Trophoblast cell (in vitro differentiated cells and primary cell): ENCODE results near the gene TIGAR.

Experiments used
- DNase-seq, 2 donors: peaks; one replicate each; pipeline ENCODE4 v3.0.0-alpha.2; 2016
- H2AFZ ChIP-seq: 2 replicates; pipeline ENCODE4 v1.6.1; 2013; ENCODE audit warnings: low read length, moderate library complexity, mild to moderate bottlenecking; ENCODE audit not compliant: insufficient read depth, poor library complexity
- H2AK5ac ChIP-seq: 2 replicates; pipeline ENCODE4 v1.6.1; 2013; ENCODE audit warnings: mild to moderate bottlenecking, low read length
- H2BK120ac ChIP-seq: 2 replicates; pipeline ENCODE4 v1.6.1; 2013; ENCODE audit warnings: low read length, mild to moderate bottlenecking, moderate library complexity; ENCODE audit not compliant: insufficient read depth, poor library complexity
- H2BK12ac ChIP-seq: 2 replicates; pipeline ENCODE4 v1.6.1; 2013; ENCODE audit warnings: mild to moderate bottlenecking, low read length, moderate library complexity
- H2BK5ac ChIP-seq: 2 replicates; pipeline ENCODE4 v1.6.1; 2013; ENCODE audit warnings: low read length, low read depth, moderate library complexity, mild to moderate bottlenecking; ENCODE audit not compliant: poor library complexity
- H3K14ac ChIP-seq: 2 replicates; pipeline ENCODE4 v1.6.1; 2013; ENCODE audit warnings: mild to moderate bottlenecking, low read length
- H3K18ac ChIP-seq: 2 replicates; pipeline ENCODE4 v1.6.1; 2013; ENCODE audit warnings: mild to moderate bottlenecking, low read length
- H3K23ac ChIP-seq: 2 replicates; pipeline ENCODE4 v1.6.1; 2013; ENCODE audit warnings: low read length
- H3K27ac ChIP-seq: 2 replicates; pipeline ENCODE4 v1.5.1; 2013; ENCODE audit warnings: low read depth, mild to moderate bottlenecking, inconsistent platforms, low read length, moderate library complexity
- H3K27me3 ChIP-seq: 2 replicates; pipeline ENCODE4 v1.6.1; 2013; ENCODE audit warnings: inconsistent platforms, mild to moderate bottlenecking, low read length, moderate library complexity; ENCODE audit not compliant: insufficient read depth
- H3K36me3 ChIP-seq, 2 experiments: 1 replicate in 1 of 2; 2 replicates in 1 of 2; pipeline ENCODE4 v1.6.1; 2013; ENCODE audit warnings: low read length in 2 of 2, mild to moderate bottlenecking in 2 of 2, moderate library complexity in 1 of 2; ENCODE audit not compliant: insufficient read depth in 2 of 2, control insufficient read depth in 1 of 2
- H3K4ac ChIP-seq: 2 replicates; pipeline ENCODE4 v1.6.1; 2013; ENCODE audit warnings: low read depth, mild to moderate bottlenecking, low read length, moderate library complexity
- H3K4me1 ChIP-seq, 2 experiments: 1 replicate in 1 of 2; 2 replicates in 1 of 2; pipeline ENCODE4 v1.6.1; 2013; ENCODE audit warnings: low read length in 2 of 2, mild to moderate bottlenecking in 2 of 2, moderate library complexity in 1 of 2; ENCODE audit not compliant: insufficient read depth in 2 of 2, control insufficient read depth in 1 of 2
- H3K4me2 ChIP-seq: 2 replicates; pipeline ENCODE4 v1.6.1; 2013; ENCODE audit warnings: inconsistent platforms, mild to moderate bottlenecking, low read length, moderate library complexity
- H3K4me3 ChIP-seq: 2 replicates; pipeline ENCODE4 v1.5.1; 2013; ENCODE audit warnings: mild to moderate bottlenecking, low read depth, low read length, inconsistent platforms
- H3K79me1 ChIP-seq: one replicate; pipeline ENCODE4 v1.6.1; 2013; ENCODE audit warnings: low read length
- H3K79me2 ChIP-seq: 2 replicates; pipeline ENCODE4 v1.6.1; 2013; ENCODE audit warnings: low read length, mild to moderate bottlenecking; ENCODE audit not compliant: control insufficient read depth, insufficient read depth, poor library complexity
- H3K9ac ChIP-seq: 2 replicates; pipeline ENCODE4 v1.6.1; 2013; ENCODE audit warnings: mild to moderate bottlenecking, low read length
- H3K9me3 ChIP-seq: 2 replicates; pipeline ENCODE4 v1.6.1; 2013; ENCODE audit warnings: low read depth, mild to moderate bottlenecking, control low read depth, inconsistent platforms, low read length; ENCODE audit not compliant: insufficient read depth
- H4K12ac ChIP-seq: 2 replicates; pipeline ENCODE4 v1.6.1; 2013; ENCODE audit warnings: low read depth, mild to moderate bottlenecking, low read length, moderate library complexity
- H4K8ac ChIP-seq: 2 replicates; pipeline ENCODE4 v1.6.1; 2013; ENCODE audit warnings: low read depth, mild to moderate bottlenecking, low read length, moderate library complexity
- H4K91ac ChIP-seq: one replicate; pipeline ENCODE4 v1.6.1; 2013; ENCODE audit warnings: low read depth, mild to moderate bottlenecking, low read length, moderate library complexity
- WGBS: extraction: QIAGEN DNeasy Blood & Tissue Kit; methylation state at CpG from one replicate; pipeline ENCODE4 v1.1.7; 2013; ENCODE audit warnings: missing lambda C conversion rate; ENCODE audit not compliant: insufficient read length, insufficient coverage; ENCODE audit errors: extremely low coverage; 5-methylcytosine and 5-hydroxymethylcytosine counted together

Gene TIGAR

DNA sequence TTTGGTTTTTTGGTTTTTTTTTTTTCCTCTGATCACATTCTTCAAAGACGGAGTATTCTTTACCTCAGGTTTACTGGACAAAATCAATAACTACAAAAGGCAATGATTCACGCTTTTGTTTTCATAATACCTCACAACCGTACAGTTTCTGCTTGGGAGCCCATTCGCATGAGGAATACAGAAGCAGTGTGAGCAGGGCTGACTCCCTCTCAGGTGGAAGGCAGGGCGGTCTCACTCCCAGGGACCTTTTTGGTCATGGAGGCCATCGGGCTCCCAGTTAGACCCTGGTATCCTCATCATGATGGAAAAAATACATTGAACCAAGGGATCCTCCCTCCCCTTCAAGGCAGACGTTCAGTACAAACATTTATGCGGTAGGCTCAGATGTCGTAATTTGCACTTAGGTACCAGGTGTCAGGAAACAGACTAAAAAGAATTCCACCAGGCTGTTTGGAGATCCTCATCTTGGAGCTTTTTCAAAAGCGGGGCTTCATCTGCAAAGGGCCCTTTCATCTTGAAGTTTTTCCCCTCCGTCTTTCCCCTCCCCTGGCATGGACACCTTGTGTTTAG, 19.0 kb upstream of the TIGAR start:
- H2BK120ac ChIP-seq, result no peak overlapping the region
- no peaks in the 10 kb centered on the region for H3K79me2 ChIP-seq
- no peak for DNase-seq
- peaks cover 2% of the 10 kb centered on the region for H3K9me3 ChIP-seq
- no peak overlapping the region for H2AK5ac ChIP-seq
- no peaks in the 10 kb centered on the region for H3K79me1 ChIP-seq
- no peak overlapping the region for H4K12ac ChIP-seq
- no peak overlapping the region for H3K23ac ChIP-seq
- H3K9ac ChIP-seq, result no peak overlapping the region
- WGBS, result no CpG with 5 or more reads among the region's 11 CpGs
- H3K4me2 ChIP-seq, result no peak overlapping the region
- H2BK5ac ChIP-seq, result no peak overlapping the region
- H3K14ac ChIP-seq, result no peak overlapping the region
- peaks cover 36 to 52% of the 10 kb centered on the region in 2 experiments for H3K36me3 ChIP-seq
- H3K4ac ChIP-seq, result no peak overlapping the region
- no peak overlapping the region for H4K8ac ChIP-seq
- H3K4me3 ChIP-seq, result no peak overlapping the region
- H2AFZ ChIP-seq, result no peak overlapping the region
- no peaks in the 10 kb centered on the region for H3K4me1 ChIP-seq
- no peak overlapping the region for H4K91ac ChIP-seq
- no peak overlapping the region for H3K27ac ChIP-seq
- no peaks in the 10 kb centered on the region for H3K27me3 ChIP-seq
- no peak overlapping the region for H3K18ac ChIP-seq
- no peak overlapping the region for H2BK12ac ChIP-seq

- H3K9me3 ChIP-seq, result peaks cover 2% of the 10 kb centered on the region
- WGBS, result no CpG with 5 or more reads among the region's 8 CpGs
- no peaks in the 10 kb centered on the region for H3K27me3 ChIP-seq
- no peak overlapping the region for H3K4me3 ChIP-seq
- no peak overlapping the region for H2BK12ac ChIP-seq
- no peak overlapping the region for H2BK120ac ChIP-seq
- no peak overlapping the region for H3K14ac ChIP-seq
- H4K8ac ChIP-seq, result no peak overlapping the region
- peaks cover 33 to 48% of the 10 kb centered on the region in 2 experiments for H3K36me3 ChIP-seq
- no peaks in the 10 kb centered on the region for H3K4me1 ChIP-seq
- no peak for DNase-seq
- no peak overlapping the region for H3K9ac ChIP-seq
- no peak overlapping the region for H4K91ac ChIP-seq
- no peak overlapping the region for H3K27ac ChIP-seq
- no peak overlapping the region for H2BK5ac ChIP-seq
- no peak overlapping the region for H3K23ac ChIP-seq
- no peak overlapping the region for H3K4me2 ChIP-seq
- no peak overlapping the region for H2AK5ac ChIP-seq
- no peak overlapping the region for H3K4ac ChIP-seq
- no peak overlapping the region for H3K18ac ChIP-seq
- H2AFZ ChIP-seq, result no peak overlapping the region
- no peaks in the 10 kb centered on the region for H3K79me2 ChIP-seq
- H3K79me1 ChIP-seq, result no peaks in the 10 kb centered on the region
- H4K12ac ChIP-seq, result no peak overlapping the region
These were observed 18.1 kb upstream of the TIGAR start for GRCh38 chr12:4302881-4303280.

GRCh38 chr12:4303750-4304149, 17.3 kb upstream of the TIGAR start:
- no CpG with 5 or more reads among the region's 3 CpGs for WGBS

GRCh38 chr12:4307593-4308333, 13.2 kb upstream of the TIGAR start:
- Histone ChIP-seq H2BK120ac (no peak overlapping the region), H3K18ac (no peak overlapping the region), H3K36me3 (peaks cover 18% of the 10 kb centered on the region in 2 experiments), H2AFZ (peak overlapping the region; percentile 12), H3K14ac (peak overlapping the region; percentile 5), H3K23ac (no peak overlapping the region), H3K9ac (no peak overlapping the region), H3K79me1 (peaks cover 10% of the 10 kb centered on the region), H3K4me2 (peak overlapping the region; percentile 50), H3K4ac (no peak overlapping the region), H2AK5ac (no peak overlapping the region), H3K79me2 (no peaks in the 10 kb centered on the region), H4K12ac (no peak overlapping the region), H3K27ac (peak overlapping the region; percentile 76), H4K8ac (peak overlapping the region; percentile 31), H3K27me3 (no peaks in the 10 kb centered on the region), H4K91ac (peak overlapping the region; percentile 23), H2BK5ac (peak overlapping the region; percentile 5), H3K4me3 (no peak overlapping the region), H3K9me3 (no peaks in the 10 kb centered on the region), H2BK12ac (no peak overlapping the region), H3K4me1 (peaks cover 6 to 9% of the 10 kb centered on the region in 2 experiments)
- WGBS, result no CpG with 5 or more reads among the region's 25 CpGs
- peak; percentile 73 to 80 for DNase-seq

More at GRCh38 chr12:4303750-4304149, 17.3 kb upstream of the TIGAR start:
- no peak overlapping the region for H4K8ac ChIP-seq
- H3K9me3 ChIP-seq, result peaks cover 2% of the 10 kb centered on the region
- peaks cover 6% of the 10 kb centered on the region for H3K79me1 ChIP-seq
- DNase-seq, result no peak
- H4K12ac ChIP-seq, result no peak overlapping the region
- H3K27ac ChIP-seq, result no peak overlapping the region
- H3K9ac ChIP-seq, result no peak overlapping the region
- H3K18ac ChIP-seq, result no peak overlapping the region
- no peak overlapping the region for H3K14ac ChIP-seq
- no peaks in the 10 kb centered on the region for H3K27me3 ChIP-seq
- H3K4me3 ChIP-seq, result peak overlapping the region; percentile 0
- no peaks in the 10 kb centered on the region for H3K79me2 ChIP-seq
- peaks cover 29 to 42% of the 10 kb centered on the region in 2 experiments for H3K36me3 ChIP-seq
- H2BK12ac ChIP-seq, result no peak overlapping the region
- H2AFZ ChIP-seq, result no peak overlapping the region
- H2BK120ac ChIP-seq, result no peak overlapping the region
- H4K91ac ChIP-seq, result no peak overlapping the region
- H3K4me1 ChIP-seq, result peaks cover 5 to 6% of the 10 kb centered on the region in 2 experiments
- no peak overlapping the region for H3K4me2 ChIP-seq
- H2BK5ac ChIP-seq, result no peak overlapping the region
- H2AK5ac ChIP-seq, result no peak overlapping the region
- H3K4ac ChIP-seq, result no peak overlapping the region
- H3K23ac ChIP-seq, result no peak overlapping the region
